ENCODE measurements around the gene SPPL2C.
"Not testable (repeated sequence)": the region's sequence is repeated elsewhere in the genome, so short reads cannot be mapped to it uniquely, and the experiment has no call there.

The SPPL2C gene

GRCh38 chr17:45862127-45862526 lies 17.4 kb downstream of the SPPL2C start:
- not testable (repeated sequence) for H3K4me1 ChIP-seq (ENCODE audit: control insufficient read depth, insufficient read depth, low read length, unreplicated experiment); H3K79me2 ChIP-seq (ENCODE audit: control insufficient read depth, insufficient read depth, low read length, unreplicated experiment); H2AFZ ChIP-seq (ENCODE audit: low read length, unreplicated experiment); H3K27ac ChIP-seq (ENCODE audit: low read depth, low read length); H3K4me3 ChIP-seq (ENCODE audit: low read depth, low read length); H3K36me3 ChIP-seq (ENCODE audit: insufficient read depth, low read length)
- peaks cover 92% of the 10 kb centered on the region for H3K27me3 ChIP-seq (ENCODE audit: insufficient read depth, low read length)

GRCh38 chr17:45863857-45864654 lies 19.4 kb downstream of the SPPL2C start:
- no peaks in the 10 kb centered on the region for H3K36me3 ChIP-seq (ENCODE audit: insufficient read depth, low read length)
- H3K4me1 ChIP-seq (ENCODE audit: control insufficient read depth, insufficient read depth, low read length, unreplicated experiment), result no peaks in the 10 kb centered on the region
- H3K27ac ChIP-seq (ENCODE audit: low read depth, low read length), result no peak overlapping the region
- H3K79me2 ChIP-seq (ENCODE audit: control insufficient read depth, insufficient read depth, low read length, unreplicated experiment), result no peaks in the 10 kb centered on the region
- H3K4me3 ChIP-seq (ENCODE audit: low read depth, low read length), result no peak overlapping the region
- H3K27me3 ChIP-seq (ENCODE audit: insufficient read depth, low read length), result peaks cover 91% of the 10 kb centered on the region
- H2AFZ ChIP-seq (ENCODE audit: low read length, unreplicated experiment), result no peak overlapping the region

- Histone ChIP-seq H2AFZ (ENCODE audit: low read length, unreplicated experiment) (no peak overlapping the region), H3K4me1 (ENCODE audit: control insufficient read depth, insufficient read depth, low read length, unreplicated experiment) (no peaks in the 10 kb centered on the region), H3K27me3 (ENCODE audit: insufficient read depth, low read length) (peaks cover 73% of the 10 kb centered on the region), H3K4me3 (ENCODE audit: low read depth, low read length) (no peak overlapping the region), H3K79me2 (ENCODE audit: control insufficient read depth, insufficient read depth, low read length, unreplicated experiment) (no peaks in the 10 kb centered on the region), H3K36me3 (ENCODE audit: insufficient read depth, low read length) (no peaks in the 10 kb centered on the region), H3K27ac (ENCODE audit: low read depth, low read length) (no peak overlapping the region)
These were observed 22.5 kb downstream of the SPPL2C start for GRCh38 chr17:45867171-45867570.

- peaks cover 73% of the 10 kb centered on the region for H3K27me3 ChIP-seq (ENCODE audit: insufficient read depth, low read length)
These were observed 23.0 kb downstream of the SPPL2C start for GRCh38 chr17:45867702-45868101.

GRCh38 chr17:45868276-45868675 lies 23.6 kb downstream of the SPPL2C start:
- Histone ChIP-seq H3K79me2 (ENCODE audit: control insufficient read depth, insufficient read depth, low read length, unreplicated experiment) (no peaks in the 10 kb centered on the region), H3K27me3 (ENCODE audit: insufficient read depth, low read length) (peaks cover 73% of the 10 kb centered on the region), H3K27ac (ENCODE audit: low read depth, low read length) (no peak overlapping the region), H2AFZ (ENCODE audit: low read length, unreplicated experiment) (no peak overlapping the region), H3K4me3 (ENCODE audit: low read depth, low read length) (no peak overlapping the region), H3K4me1 (ENCODE audit: control insufficient read depth, insufficient read depth, low read length, unreplicated experiment) (no peaks in the 10 kb centered on the region), H3K36me3 (ENCODE audit: insufficient read depth, low read length) (no peaks in the 10 kb centered on the region)

More at GRCh38 chr17:45867702-45868101, 23.0 kb downstream of the SPPL2C start:
- no peaks in the 10 kb centered on the region for H3K36me3 ChIP-seq (ENCODE audit: insufficient read depth, low read length)
- no peak overlapping the region for H2AFZ ChIP-seq (ENCODE audit: low read length, unreplicated experiment)
- H3K4me1 ChIP-seq (ENCODE audit: control insufficient read depth, insufficient read depth, low read length, unreplicated experiment), result no peaks in the 10 kb centered on the region
- H3K4me3 ChIP-seq (ENCODE audit: low read depth, low read length), result no peak overlapping the region
- H3K79me2 ChIP-seq (ENCODE audit: control insufficient read depth, insufficient read depth, low read length, unreplicated experiment), result no peaks in the 10 kb centered on the region
- no peak overlapping the region for H3K27ac ChIP-seq (ENCODE audit: low read depth, low read length)

- no peaks in the 10 kb centered on the region for H3K4me1 ChIP-seq (ENCODE audit: control insufficient read depth, insufficient read depth, low read length, unreplicated experiment)
- H3K27ac ChIP-seq (ENCODE audit: low read depth, low read length), result no peak overlapping the region
- H3K27me3 ChIP-seq (ENCODE audit: insufficient read depth, low read length), result peaks cover 71% of the 10 kb centered on the region
- no peak overlapping the region for H3K4me3 ChIP-seq (ENCODE audit: low read depth, low read length)
- no peak overlapping the region for H2AFZ ChIP-seq (ENCODE audit: low read length, unreplicated experiment)
- H3K79me2 ChIP-seq (ENCODE audit: control insufficient read depth, insufficient read depth, low read length, unreplicated experiment), result no peaks in the 10 kb centered on the region
- no peaks in the 10 kb centered on the region for H3K36me3 ChIP-seq (ENCODE audit: insufficient read depth, low read length)
These were observed 25.1 kb downstream of the SPPL2C start for GRCh38 chr17:45869676-45870341.

- no peaks in the 10 kb centered on the region for H3K36me3 ChIP-seq (ENCODE audit: insufficient read depth, low read length)
- no peak overlapping the region for H3K4me3 ChIP-seq (ENCODE audit: low read depth, low read length)
- H3K4me1 ChIP-seq (ENCODE audit: control insufficient read depth, insufficient read depth, low read length, unreplicated experiment), result no peaks in the 10 kb centered on the region
- H2AFZ ChIP-seq (ENCODE audit: low read length, unreplicated experiment), result no peak overlapping the region
- no peak overlapping the region for H3K27ac ChIP-seq (ENCODE audit: low read depth, low read length)
- peaks cover 71% of the 10 kb centered on the region for H3K27me3 ChIP-seq (ENCODE audit: insufficient read depth, low read length)
- no peaks in the 10 kb centered on the region for H3K79me2 ChIP-seq (ENCODE audit: control insufficient read depth, insufficient read depth, low read length, unreplicated experiment)
These were observed 25.8 kb downstream of the SPPL2C start for GRCh38 chr17:45870342-45870974.

- Histone ChIP-seq H2AFZ (ENCODE audit: low read length, unreplicated experiment) (no peak overlapping the region), H3K27ac (ENCODE audit: low read depth, low read length) (no peak overlapping the region), H3K4me3 (ENCODE audit: low read depth, low read length) (no peak overlapping the region), H3K4me1 (ENCODE audit: control insufficient read depth, insufficient read depth, low read length, unreplicated experiment) (no peaks in the 10 kb centered on the region), H3K27me3 (ENCODE audit: insufficient read depth, low read length) (peaks cover 67% of the 10 kb centered on the region), H3K79me2 (ENCODE audit: control insufficient read depth, insufficient read depth, low read length, unreplicated experiment) (no peaks in the 10 kb centered on the region), H3K36me3 (ENCODE audit: insufficient read depth, low read length) (no peaks in the 10 kb centered on the region)
These were observed 27.0 kb downstream of the SPPL2C start for GRCh38 chr17:45871718-45872117.

GRCh38 chr17:45873728-45874127 lies 29.0 kb downstream of the SPPL2C start:
- no peak overlapping the region for H2AFZ ChIP-seq (ENCODE audit: low read length, unreplicated experiment)
- peaks cover 68% of the 10 kb centered on the region for H3K27me3 ChIP-seq (ENCODE audit: insufficient read depth, low read length)
- no peak overlapping the region for H3K4me3 ChIP-seq (ENCODE audit: low read depth, low read length)
- H3K36me3 ChIP-seq (ENCODE audit: insufficient read depth, low read length), result no peaks in the 10 kb centered on the region
- H3K79me2 ChIP-seq (ENCODE audit: control insufficient read depth, insufficient read depth, low read length, unreplicated experiment), result no peaks in the 10 kb centered on the region
- no peaks in the 10 kb centered on the region for H3K4me1 ChIP-seq (ENCODE audit: control insufficient read depth, insufficient read depth, low read length, unreplicated experiment)
- H3K27ac ChIP-seq (ENCODE audit: low read depth, low read length), result no peak overlapping the region

- Histone ChIP-seq H3K36me3 (ENCODE audit: insufficient read depth, low read length) (no peaks in the 10 kb centered on the region), H3K27me3 (ENCODE audit: insufficient read depth, low read length) (peaks cover 68% of the 10 kb centered on the region), H3K27ac (ENCODE audit: low read depth, low read length) (no peak overlapping the region), H3K79me2 (ENCODE audit: control insufficient read depth, insufficient read depth, low read length, unreplicated experiment) (no peaks in the 10 kb centered on the region), H2AFZ (ENCODE audit: low read length, unreplicated experiment) (no peak overlapping the region), H3K4me1 (ENCODE audit: control insufficient read depth, insufficient read depth, low read length, unreplicated experiment) (no peaks in the 10 kb centered on the region), H3K4me3 (ENCODE audit: low read depth, low read length) (no peak overlapping the region)
These were observed 29.5 kb downstream of the SPPL2C start for GRCh38 chr17:45874151-45874550.

Measured in ACC112 (cell line).